Panc1 (cell line): ENCODE results near the gene CD46.

ENCODE experiments used
- CTCF ChIP-seq: fragments of 450-650 bp; IDR thresholded peaks from 2 replicates; pipeline ENCODE4 v1.5.1; 2017; ENCODE audit warnings: mild to moderate bottlenecking
- POLR2AphosphoS5 ChIP-seq: IDR thresholded peaks from 2 replicates; pipeline ENCODE4 v1.6.1; 2012; ENCODE audit warnings: mild to moderate bottlenecking, low read depth, low read length, moderate library complexity
- REST ChIP-seq, 2 experiments: IDR thresholded peaks; 2 replicates each; pipeline ENCODE4 v1.6.1; 2011 to 2012; ENCODE audit warnings: low read depth in 2 of 2, control low read depth in 1 of 2, low read length in 1 of 2, mild to moderate bottlenecking in 1 of 2, moderate library complexity in 1 of 2; ENCODE audit not compliant: insufficient read depth in 1 of 2
- SIN3A ChIP-seq: IDR thresholded peaks from 2 replicates; pipeline ENCODE4 v1.6.1; 2012; ENCODE audit warnings: low read depth, mild to moderate bottlenecking, low read length, moderate library complexity, borderline replicate concordance; ENCODE audit not compliant: insufficient read depth
- TCF7L2 ChIP-seq: IDR thresholded peaks from 2 replicates; pipeline ENCODE4 v1.6.1; 2011; ENCODE audit warnings: mild to moderate bottlenecking, low read depth, low read length, inconsistent platforms

- TF ChIP-seq CTCF (no peak), POLR2AphosphoS5 (no peak), SIN3A (no peak), REST (IDR thresholded peaks at IDR 0.05; ENCODE audit: insufficient read depth in 1 of 2, low read depth in 2 of 2, low read length in 1 of 2) (no peak), TCF7L2 (no peak)
These were observed 58.3 kb downstream of the CD46 start for GRCh38 chr1:207810173-207810572.
